Liver (tissue), 3 donors: Measurements from ENCODE around the gene PIAS1.

Source experiments
- GABPA ChIP-seq, 2 donors: IDR thresholded peaks in 1 of 2; conservative IDR thresholded peaks in 1 of 2; 2 replicates each; pipeline ENCODE4 v1.6.1; 2016; ENCODE audit warnings: antibody characterized with exemption in 2 of 2, mild to moderate bottlenecking in 1 of 2, moderate library complexity in 1 of 2
- TF ChIP-seq, protein P1 (sequence below): fragments of 150-350 bp; IDR thresholded peaks from 2 replicates; pipeline ENCODE4 v1.5.1; 2017; ENCODE audit warnings: improper control_type of control experiment, low read depth, low read length; ENCODE audit not compliant: missing input control
- donor health status: healthy.
- donor health status: healthy.

DNA sequence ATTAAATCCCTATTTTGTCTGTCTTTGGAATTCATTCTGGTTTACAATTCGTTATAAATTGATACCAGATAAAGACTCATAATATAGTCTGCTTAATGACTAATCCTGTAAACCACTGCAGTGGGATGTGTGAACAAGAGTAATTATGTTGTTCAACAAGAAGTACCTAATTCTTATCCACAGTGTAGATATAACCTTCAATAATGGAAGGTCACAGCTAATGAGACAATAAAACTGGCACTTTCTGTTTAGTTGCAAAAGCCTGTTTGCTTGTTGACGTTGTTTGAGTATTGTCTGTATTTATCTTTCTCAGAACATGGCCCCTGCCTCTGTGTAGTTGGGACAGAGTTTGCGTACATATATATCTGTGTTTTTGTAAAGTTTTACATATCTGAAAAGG is 26.7 kb downstream of the PIAS1 start:
- TF ChIP-seq, protein P1, sequence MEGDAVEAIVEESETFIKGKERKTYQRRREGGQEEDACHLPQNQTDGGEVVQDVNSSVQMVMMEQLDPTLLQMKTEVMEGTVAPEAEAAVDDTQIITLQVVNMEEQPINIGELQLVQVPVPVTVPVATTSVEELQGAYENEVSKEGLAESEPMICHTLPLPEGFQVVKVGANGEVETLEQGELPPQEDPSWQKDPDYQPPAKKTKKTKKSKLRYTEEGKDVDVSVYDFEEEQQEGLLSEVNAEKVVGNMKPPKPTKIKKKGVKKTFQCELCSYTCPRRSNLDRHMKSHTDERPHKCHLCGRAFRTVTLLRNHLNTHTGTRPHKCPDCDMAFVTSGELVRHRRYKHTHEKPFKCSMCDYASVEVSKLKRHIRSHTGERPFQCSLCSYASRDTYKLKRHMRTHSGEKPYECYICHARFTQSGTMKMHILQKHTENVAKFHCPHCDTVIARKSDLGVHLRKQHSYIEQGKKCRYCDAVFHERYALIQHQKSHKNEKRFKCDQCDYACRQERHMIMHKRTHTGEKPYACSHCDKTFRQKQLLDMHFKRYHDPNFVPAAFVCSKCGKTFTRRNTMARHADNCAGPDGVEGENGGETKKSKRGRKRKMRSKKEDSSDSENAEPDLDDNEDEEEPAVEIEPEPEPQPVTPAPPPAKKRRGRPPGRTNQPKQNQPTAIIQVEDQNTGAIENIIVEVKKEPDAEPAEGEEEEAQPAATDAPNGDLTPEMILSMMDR, result no peak
- no peak for TF ChIP-seq GABPA (IDR thresholded peaks at IDR 0.05 in 1 of 2, conservative IDR thresholded peaks at IDR 0.05 in 1 of 2)
